Limb (tissue), 2 donors: ENCODE data around the gene RCSD1.
"Not testable (repeated sequence)": the region's sequence is repeated elsewhere in the genome, so short reads cannot be mapped to it uniquely, and the experiment has no call there.

Experiments
- DNase-seq, 2 donors: peaks; one replicate each; pipeline ENCODE4 v3.0.0-alpha.2; 2016; ENCODE audit errors: extremely low spot score in 2 of 2

RCSD1 gene

GRCh38 chr1:167629681-167630567, at the start of gene RCSD1:
Gene RCSD1 (plus strand): TSS chr1:167630232. CDS start chr1:167630424, 192 bp downstream.
- DNase-seq = peak in 1 of 2 donors; percentile 52

- no peak for DNase-seq
Measured at GRCh38 chr1:167582064-167582463, 48.0 kb upstream of the RCSD1 start.

- DNase-seq = no peak
Measured at GRCh38 chr1:167582722-167583121, 47.3 kb upstream of the RCSD1 start.

GRCh38 chr1:167584581-167584980, 45.5 kb upstream of the RCSD1 start:
- DNase-seq = no peak

- no peak for DNase-seq
Measured at GRCh38 chr1:167587342-167587741, 42.7 kb upstream of the RCSD1 start.

- no peak for DNase-seq
Measured at GRCh38 chr1:167587872-167588271, 42.2 kb upstream of the RCSD1 start.

GRCh38 chr1:167588361-167588760, 41.7 kb upstream of the RCSD1 start:
- DNase-seq = no peak

- no peak for DNase-seq
Measured at GRCh38 chr1:167592475-167592874, 37.6 kb upstream of the RCSD1 start.

GRCh38 chr1:167593860-167594259, 36.2 kb upstream of the RCSD1 start:
- no peak for DNase-seq

- DNase-seq = no peak
Measured at GRCh38 chr1:167594822-167595221, 35.2 kb upstream of the RCSD1 start.

GRCh38 chr1:167599957-167600581, 30.0 kb upstream of the RCSD1 start:
- peak in 1 of 2 donors; percentile 35 for DNase-seq

GRCh38 chr1:167601442-167602383, 28.3 kb upstream of the RCSD1 start:
- DNase-seq = peak; percentile 21 to 40

GRCh38 chr1:167602840-167603239, 27.2 kb upstream of the RCSD1 start:
- DNase-seq = no peak

GRCh38 chr1:167605576-167605975, 24.5 kb upstream of the RCSD1 start:
- DNase-seq = no peak

- no peak for DNase-seq
Measured at GRCh38 chr1:167611983-167612382, 18.0 kb upstream of the RCSD1 start.

- DNase-seq = no peak
Measured at GRCh38 chr1:167612587-167613385, 17.2 kb upstream of the RCSD1 start.

GRCh38 chr1:167613984-167614383, 16.0 kb upstream of the RCSD1 start:
- not testable (repeated sequence) for DNase-seq

GRCh38 chr1:167614851-167615250, 15.2 kb upstream of the RCSD1 start:
- no peak for DNase-seq

- no peak for DNase-seq
Measured at GRCh38 chr1:167616521-167616920, 13.5 kb upstream of the RCSD1 start.
